Activated T-cell treated with anti-CD3 and anti-CD28 coated beads for 4 hours (primary cell): ENCODE measurements around the gene MAMSTR.
A peak's percentile ranks its signal among the peaks of the same experiment; 100 is the strongest.

Source experiments
- DNase-seq: peaks from one replicate; pipeline ENCODE4 v3.0.0-alpha.2; 2020

MAMSTR gene

GRCh38 chr19:48746110-48746509 is 26.6 kb upstream of the MAMSTR start:
- DNase-seq: no peak

GRCh38 chr19:48745208-48745995 is 25.9 kb upstream of the MAMSTR start:
- DNase-seq: peak; percentile 25

- DNase-seq: no peak
Measured at GRCh38 chr19:48742096-48742495, 22.6 kb upstream of the MAMSTR start.

GRCh38 chr19:48741129-48741999 is 21.8 kb upstream of the MAMSTR start:
- no peak for DNase-seq

- DNase-seq: no peak
Measured at GRCh38 chr19:48740164-48740972, 20.8 kb upstream of the MAMSTR start, which contains the start of gene RASIP1. RASIP1 (minus strand) TSS chr19:48740610; CDS start chr19:48740282, 328 bp downstream.

GRCh38 chr19:48739404-48740163 is 20.1 kb upstream of the MAMSTR start:
- no peak for DNase-seq

GRCh38 chr19:48738557-48739403 is 19.3 kb upstream of the MAMSTR start:
- peak; percentile 88 for DNase-seq

- DNase-seq: no peak
Measured at GRCh38 chr19:48737360-48737998, 18.0 kb upstream of the MAMSTR start.

GRCh38 chr19:48735031-48735615 is 15.6 kb upstream of the MAMSTR start:
- no peak for DNase-seq

- no peak for DNase-seq
Measured at GRCh38 chr19:48734625-48735024, 15.1 kb upstream of the MAMSTR start.

GRCh38 chr19:48731452-48731851 is 11.9 kb upstream of the MAMSTR start:
- no peak for DNase-seq

GRCh38 chr19:48728911-48729664 is 9.6 kb upstream of the MAMSTR start:
- DNase-seq: no peak

- DNase-seq: no peak
Measured at GRCh38 chr19:48726556-48726955, 7.0 kb upstream of the MAMSTR start.

GRCh38 chr19:48724796-48725753 is 5.5 kb upstream of the MAMSTR start:
- DNase-seq: no peak

GRCh38 chr19:48722196-48722708 is 2.7 kb upstream of the MAMSTR start:
- no peak for DNase-seq

- DNase-seq: peak; percentile 81
Measured at GRCh38 chr19:48720613-48721296, 1.2 kb upstream of the MAMSTR start.

- no peak for DNase-seq
Measured at GRCh38 chr19:48720251-48720612, 707 bp upstream of the MAMSTR start.
